ENCODE measurements around the gene GSG1.

GSG1 gene

DNA sequence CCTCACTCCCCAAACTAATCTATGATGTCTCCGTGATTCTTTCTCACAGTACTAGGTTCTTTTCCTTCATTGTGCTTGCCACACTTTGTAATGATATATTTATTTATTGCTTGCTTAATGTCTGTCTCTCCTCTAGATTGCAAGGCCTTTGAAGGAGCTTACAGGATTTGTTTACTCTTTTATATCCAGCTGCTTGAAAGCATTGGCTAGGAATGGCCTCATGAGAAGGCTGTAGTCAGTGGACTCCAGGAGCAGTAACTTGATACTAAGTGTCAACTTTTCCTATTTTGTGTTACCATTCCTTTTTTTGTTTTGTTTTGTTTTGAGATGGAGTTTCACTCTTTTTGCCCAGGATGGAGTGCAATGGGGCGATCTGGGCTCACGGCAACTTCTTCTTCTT, 66.6 kb downstream of the GSG1 start:
- no peak for TF ChIP-seq CTCF (IDR thresholded peaks at IDR 0.05)

Measured in LNCAP (cell line).